D721Med (cell line): ENCODE measurements around the gene C16orf96.

Experiments used
- DNase-seq: peaks from one replicate; pipeline ENCODE4 v3.0.0; 2011; ENCODE audit warnings: low spot score; ENCODE audit not compliant: insufficient read length
- FAIRE-seq: peaks from 2 replicates; lab custom pipeline; 2011; peaks lifted over from hg19 to GRCh38; lab: Jason Lieb, UNC
- TF ChIP-seq, protein P1 (sequence below): IDR thresholded peaks from 2 replicates; pipeline ENCODE4 v1.5.1; 2012; ENCODE audit warnings: mild to moderate bottlenecking, control low read depth; ENCODE audit not compliant: insufficient read depth; ENCODE audit errors: missing control alignments

C16orf96 gene

DNA sequence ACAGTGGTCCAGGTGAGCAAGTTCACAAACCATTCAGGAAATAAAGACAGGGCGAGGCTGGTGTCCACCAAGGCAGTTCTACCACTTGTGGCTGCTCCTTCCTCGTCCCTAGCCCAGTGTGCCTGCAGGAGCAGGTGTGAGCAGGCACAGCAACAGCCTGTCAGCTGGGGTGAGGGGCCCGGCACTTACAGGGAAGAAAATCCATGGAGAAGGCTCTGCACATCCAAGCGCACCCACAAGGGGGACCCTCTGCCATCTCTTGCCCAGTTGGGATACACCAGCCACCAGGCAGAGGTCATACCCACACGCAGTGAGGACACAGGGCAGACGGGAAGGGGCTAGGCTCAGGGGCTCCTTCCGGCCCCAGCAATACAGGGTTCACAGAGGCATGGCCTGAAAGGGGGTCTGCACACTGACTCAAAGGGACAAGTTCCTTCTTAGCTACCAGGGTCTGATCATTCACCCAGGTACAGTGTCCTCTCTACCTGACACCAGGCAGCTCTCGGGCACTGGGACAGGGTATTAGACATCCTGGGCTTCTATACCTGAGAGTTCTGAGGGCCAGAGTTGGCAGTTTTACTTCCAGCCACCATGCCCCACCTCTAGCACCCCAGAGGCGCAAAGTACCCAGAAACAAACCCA is 44.6 kb upstream of the C16orf96 start:
- peak; percentile 77 for DNase-seq
- TF ChIP-seq, protein P1, sequence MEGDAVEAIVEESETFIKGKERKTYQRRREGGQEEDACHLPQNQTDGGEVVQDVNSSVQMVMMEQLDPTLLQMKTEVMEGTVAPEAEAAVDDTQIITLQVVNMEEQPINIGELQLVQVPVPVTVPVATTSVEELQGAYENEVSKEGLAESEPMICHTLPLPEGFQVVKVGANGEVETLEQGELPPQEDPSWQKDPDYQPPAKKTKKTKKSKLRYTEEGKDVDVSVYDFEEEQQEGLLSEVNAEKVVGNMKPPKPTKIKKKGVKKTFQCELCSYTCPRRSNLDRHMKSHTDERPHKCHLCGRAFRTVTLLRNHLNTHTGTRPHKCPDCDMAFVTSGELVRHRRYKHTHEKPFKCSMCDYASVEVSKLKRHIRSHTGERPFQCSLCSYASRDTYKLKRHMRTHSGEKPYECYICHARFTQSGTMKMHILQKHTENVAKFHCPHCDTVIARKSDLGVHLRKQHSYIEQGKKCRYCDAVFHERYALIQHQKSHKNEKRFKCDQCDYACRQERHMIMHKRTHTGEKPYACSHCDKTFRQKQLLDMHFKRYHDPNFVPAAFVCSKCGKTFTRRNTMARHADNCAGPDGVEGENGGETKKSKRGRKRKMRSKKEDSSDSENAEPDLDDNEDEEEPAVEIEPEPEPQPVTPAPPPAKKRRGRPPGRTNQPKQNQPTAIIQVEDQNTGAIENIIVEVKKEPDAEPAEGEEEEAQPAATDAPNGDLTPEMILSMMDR = peak; percentile 60
- FAIRE-seq = no peak

DNA sequence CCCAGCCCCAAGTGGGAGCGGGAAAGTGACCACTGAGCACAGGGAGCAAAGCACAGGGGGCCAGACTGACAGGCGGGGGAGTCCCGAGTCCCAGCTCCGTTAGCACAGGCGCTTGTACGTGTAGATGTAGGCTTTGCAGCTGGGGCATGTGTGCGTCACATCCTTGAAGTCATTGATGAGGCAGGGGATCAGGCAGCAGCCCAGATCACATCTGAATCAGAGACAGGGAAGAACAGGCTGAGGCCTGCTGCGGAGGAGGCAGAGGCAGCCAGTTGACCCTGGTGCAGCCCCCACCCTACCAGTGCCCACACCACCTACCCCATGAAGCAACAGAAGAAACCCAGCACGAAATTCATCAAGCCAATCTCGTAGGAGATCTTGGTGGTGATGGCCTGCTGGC is 43.7 kb upstream of the C16orf96 start:
- FAIRE-seq (no peak), DNase-seq (no peak)
- TF ChIP-seq, protein P1 = no peak

DNA sequence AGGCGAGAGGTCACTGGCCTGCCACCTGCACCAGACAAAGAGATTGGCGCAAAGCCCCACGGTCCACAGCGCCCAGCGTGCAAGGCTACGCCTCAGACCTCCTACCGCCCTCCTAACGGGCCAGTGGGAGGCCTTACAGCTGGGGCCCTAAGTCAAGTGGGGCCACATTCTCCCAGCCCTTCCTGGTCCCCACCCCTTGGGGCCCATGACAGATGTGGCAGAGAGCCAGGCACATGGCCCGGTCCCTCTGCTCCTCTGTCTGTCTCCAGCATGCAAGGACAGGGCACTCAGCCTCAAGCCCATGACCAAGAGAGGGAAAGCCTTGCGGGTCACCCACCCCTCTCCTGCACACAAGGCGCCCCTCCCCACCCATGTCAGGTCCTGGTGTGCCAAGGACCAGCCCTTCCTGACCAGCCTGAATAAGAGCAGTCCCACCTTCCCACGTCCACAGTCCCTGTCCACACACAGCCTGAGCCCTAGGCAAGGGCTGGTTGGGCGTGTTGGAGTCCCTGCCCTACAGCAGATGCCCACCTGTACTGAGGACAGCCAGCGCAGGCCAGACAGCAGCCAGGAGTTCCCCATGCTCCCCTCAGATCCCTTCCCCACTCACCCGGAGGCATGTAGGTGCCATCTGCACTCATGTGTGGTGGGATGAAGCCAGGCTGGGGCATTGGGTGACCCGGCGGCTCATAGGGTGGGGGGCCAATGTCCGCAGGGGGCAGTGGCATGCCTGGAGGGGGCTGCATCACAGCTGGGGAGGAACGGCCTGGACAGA is 42.9 kb upstream of the C16orf96 start:
- FAIRE-seq (no peak), DNase-seq (no peak)
- TF ChIP-seq, protein P1 = no peak

DNA sequence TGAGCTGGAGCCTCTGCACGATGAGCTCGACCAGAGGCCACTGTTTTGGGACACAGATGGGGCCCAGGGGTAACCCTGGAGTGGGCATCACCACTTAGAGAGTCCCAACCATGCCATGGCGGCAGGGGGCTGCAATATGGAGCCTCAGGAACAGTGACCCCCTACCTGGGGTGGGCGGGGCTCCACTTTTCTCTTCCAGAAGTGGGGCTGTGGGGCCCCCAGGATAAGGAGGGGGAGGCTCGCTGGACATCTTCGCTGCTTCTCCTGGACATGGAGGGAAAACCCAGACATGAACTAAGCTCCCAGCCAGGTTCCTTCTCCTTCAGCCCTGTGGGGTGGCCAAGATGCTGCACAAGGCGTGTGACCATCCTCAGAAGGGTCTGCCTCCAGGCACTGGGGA is 42.3 kb upstream of the C16orf96 start:
- TF ChIP-seq, protein P1 = no peak
- no peak for FAIRE-seq
- no peak for DNase-seq

DNA sequence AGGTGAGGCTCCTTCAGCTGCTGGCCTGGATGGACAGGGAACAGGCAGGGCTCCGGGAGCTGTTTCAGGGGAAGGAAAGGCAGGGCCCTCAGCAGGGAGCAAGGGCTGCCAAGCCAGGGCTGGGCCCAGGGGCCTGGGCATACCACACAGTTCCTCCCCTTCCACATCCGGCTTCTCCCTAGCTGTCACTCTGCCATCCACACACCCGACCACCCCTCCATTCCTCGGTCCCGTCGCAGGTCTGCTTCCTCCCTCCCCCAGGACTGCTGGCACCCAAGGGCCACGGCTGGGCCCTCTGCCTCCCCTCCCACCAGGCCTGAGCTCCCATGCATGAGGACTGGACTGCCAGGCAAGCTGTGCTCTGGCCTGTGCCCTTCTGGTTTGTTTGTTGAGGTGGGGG is 41.5 kb upstream of the C16orf96 start:
- no peak for FAIRE-seq
- no peak for DNase-seq
- TF ChIP-seq, protein P1 = no peak

DNA sequence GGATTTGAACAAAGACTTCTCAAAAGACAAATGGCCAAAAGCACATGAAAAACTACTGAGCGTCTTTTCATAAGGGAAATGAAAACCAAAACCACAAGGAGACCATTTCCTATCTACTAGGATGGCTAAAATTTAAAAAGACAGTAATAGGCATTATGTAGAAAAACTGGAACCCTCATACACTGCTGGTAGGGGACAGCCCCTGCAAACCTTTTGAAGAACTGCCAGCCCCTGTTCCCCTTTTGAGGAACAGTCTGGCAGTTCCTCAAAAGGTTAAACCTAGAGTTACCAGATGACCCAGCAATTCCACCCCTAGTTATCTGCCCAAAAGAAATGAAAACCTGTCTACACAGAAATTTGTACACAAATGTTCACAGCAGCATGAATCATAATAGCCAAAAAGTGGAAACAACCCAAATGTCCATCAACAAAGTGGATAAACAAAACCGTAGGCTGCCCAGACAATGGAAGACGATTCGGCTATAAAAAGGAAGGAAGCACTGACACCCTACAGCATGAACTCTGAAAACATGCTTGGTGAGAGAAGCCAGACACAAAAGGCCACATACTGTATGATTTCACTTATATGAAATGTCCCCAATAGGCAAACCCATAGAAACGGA is 40.4 kb upstream of the C16orf96 start:
- DNase-seq (no peak), FAIRE-seq (no peak)
- TF ChIP-seq, protein P1 = no peak
